ENCODE results near the gene GAL3ST2. TPM values are rescaled to one million over a fixed set of nuclear protein-coding genes. Genes with fewer than 3 reads are reported as not detected.
"Not testable (repeated sequence)": the region's sequence is repeated elsewhere in the genome, so short reads cannot be mapped to it uniquely, and the experiment has no call there.

Gene GAL3ST2
- total and polyA plus RNA-seq, 5 donors from 2014 or later: 1.1 TPM; not detected in 4

DNA sequence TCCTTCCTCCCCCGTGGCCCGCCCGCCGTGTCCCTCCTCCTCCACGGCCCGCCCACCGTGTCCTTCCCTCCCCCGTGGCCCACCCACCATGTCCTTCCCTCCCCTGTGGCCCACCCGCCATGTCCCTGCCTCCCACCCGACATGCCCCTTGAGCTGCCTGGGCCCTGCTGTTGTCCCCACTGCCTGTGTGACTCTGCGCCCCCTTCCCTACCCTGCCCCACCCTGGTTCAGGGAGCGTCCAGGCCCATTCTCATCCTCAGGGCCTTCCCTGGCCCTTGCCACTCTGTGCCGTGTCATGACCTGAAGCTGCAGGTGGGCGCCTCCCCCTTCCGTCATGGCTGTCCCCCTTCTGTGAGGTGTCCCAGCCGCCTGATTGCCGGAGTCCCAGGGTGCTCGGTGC is 21.5 kb upstream of the GAL3ST2 start:
- peaks cover 0 to under 1% of the 10 kb centered on the region in 2 experiments for H3K9me3 ChIP-seq (ENCODE audit: control insufficient read depth in 2 of 2, low read length in 2 of 2)
- DNase-seq (no peak), ATAC-seq (ENCODE audit: low read depth in 2 of 2) (no peak)
- no peaks in the 10 kb centered on the region for H3K27me3 ChIP-seq (ENCODE audit: control insufficient read depth, insufficient read depth, low read length)
- Mint-ChIP-seq H3K36me3 (peaks cover 17% of the 10 kb centered on the region), H3K27ac (no peak overlapping the region), H3K4me1 (no peaks in the 10 kb centered on the region), H3K27me3 (no peaks in the 10 kb centered on the region), H3K9me3 (no peaks in the 10 kb centered on the region), H3K4me3 (no peak overlapping the region)
- peaks cover 9% of the 10 kb centered on the region for H3K36me3 ChIP-seq (ENCODE audit: control insufficient read depth, insufficient read depth, low read length)
- H3K4me1 ChIP-seq (ENCODE audit: control insufficient read depth, insufficient read depth, low read length, poor library complexity, severe bottlenecking): no peaks in the 10 kb centered on the region
- no peak overlapping the region for H3K4me3 ChIP-seq (ENCODE audit: low read depth, low read length)
- no peak overlapping the region for H3K27ac ChIP-seq (ENCODE audit: insufficient read depth, low read length, poor library complexity, severe bottlenecking)

DNA sequence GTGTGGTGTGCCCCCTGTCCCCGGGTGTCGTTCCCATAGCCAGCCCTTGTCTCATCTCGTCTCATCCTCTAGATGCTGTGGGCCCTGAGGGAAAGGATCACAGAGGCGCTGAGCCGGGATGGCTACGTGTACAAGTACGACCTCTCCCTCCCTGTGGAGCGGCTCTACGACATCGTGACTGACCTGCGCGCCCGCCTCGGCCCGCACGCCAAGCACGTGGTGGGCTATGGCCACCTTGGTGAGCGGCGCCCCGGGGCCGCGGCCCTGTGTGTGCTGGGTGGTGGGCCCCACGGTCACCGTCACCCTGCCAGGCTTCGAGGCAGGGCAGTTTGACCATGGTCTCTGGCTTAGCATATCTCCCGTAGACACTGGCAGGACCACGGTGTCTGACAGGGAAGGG is 20.8 kb upstream of the GAL3ST2 start:
- Histone ChIP-seq H3K36me3 (ENCODE audit: control insufficient read depth, insufficient read depth, low read length) (peaks cover 9% of the 10 kb centered on the region), H3K27me3 (ENCODE audit: control insufficient read depth, insufficient read depth, low read length) (no peaks in the 10 kb centered on the region), H3K27ac (ENCODE audit: insufficient read depth, low read length, poor library complexity, severe bottlenecking) (no peak overlapping the region), H3K4me3 (ENCODE audit: low read depth, low read length) (no peak overlapping the region), H3K4me1 (ENCODE audit: control insufficient read depth, insufficient read depth, low read length, poor library complexity, severe bottlenecking) (no peaks in the 10 kb centered on the region), H3K9me3 (ENCODE audit: control insufficient read depth in 2 of 2, low read length in 2 of 2) (peaks cover 0 to 5% of the 10 kb centered on the region in 2 experiments)
- no peak overlapping the region for H3K4me3 Mint-ChIP-seq
- H3K27ac Mint-ChIP-seq: no peak overlapping the region
- H3K27me3 Mint-ChIP-seq: no peaks in the 10 kb centered on the region
- H3K9me3 Mint-ChIP-seq: peaks cover 0 to 2% (median 0%) of the 10 kb centered on the region in 7 donors
- H3K4me1 Mint-ChIP-seq: peaks cover 0 to 1% (median 0%) of the 10 kb centered on the region in 4 donors
- ATAC-seq (ENCODE audit: low read depth in 2 of 2): no peak
- peaks cover 19% of the 10 kb centered on the region for H3K36me3 Mint-ChIP-seq
- DNase-seq: no peak

DNA sequence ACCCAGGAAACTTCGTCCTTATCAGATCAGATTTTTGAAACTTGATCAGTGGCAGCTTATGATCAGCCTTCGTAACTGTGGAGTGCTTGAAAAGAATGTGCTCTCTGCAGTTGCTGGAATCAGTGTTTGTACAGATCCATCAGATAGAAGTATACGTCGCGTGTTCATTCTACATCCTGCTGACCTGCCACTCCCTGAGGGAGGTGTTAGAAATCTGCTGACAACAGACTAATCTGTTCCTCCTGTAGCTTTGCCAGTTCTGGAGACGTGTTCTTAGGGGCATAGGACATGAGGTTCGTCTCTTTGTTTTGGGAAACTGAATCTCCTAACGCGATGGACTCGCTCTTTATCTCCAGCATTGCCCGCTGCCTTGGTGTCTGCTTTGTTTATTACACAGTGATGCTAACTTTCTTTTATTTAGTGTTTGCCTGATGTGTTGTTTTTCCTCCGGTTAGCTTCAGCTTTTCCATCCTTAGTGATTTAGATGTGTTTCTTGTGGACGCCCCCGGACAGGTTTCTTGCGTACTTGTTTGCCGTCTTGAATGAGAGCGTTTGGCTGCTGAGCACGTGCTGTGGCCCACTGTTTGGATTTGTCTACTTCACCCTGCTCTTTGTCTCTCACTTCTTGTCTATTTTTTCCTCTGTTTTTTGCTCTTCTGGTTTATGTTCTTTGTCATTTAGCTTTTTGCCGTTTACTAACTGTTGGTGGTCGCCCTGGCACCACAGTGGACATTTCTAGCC is 17.4 kb upstream of the GAL3ST2 start:
- Mint-ChIP-seq H3K4me1 (peaks cover 0 to 12% (median 8%) of the 10 kb centered on the region in 4 donors), H3K9me3 (peaks cover 0 to 4% (median 0%) of the 10 kb centered on the region in 7 donors), H3K27me3 (no peaks in the 10 kb centered on the region), H3K4me3 (peak overlapping the region in 2 of 4 donors; percentile 11 to 34), H3K36me3 (peaks cover 24% of the 10 kb centered on the region), H3K27ac (no peak overlapping the region)
- Histone ChIP-seq H3K27ac (ENCODE audit: insufficient read depth, low read length, poor library complexity, severe bottlenecking) (no peak overlapping the region), H3K9me3 (ENCODE audit: control insufficient read depth in 2 of 2, low read length in 2 of 2) (peaks cover 0 to 5% of the 10 kb centered on the region in 2 experiments), H3K4me3 (ENCODE audit: low read depth, low read length) (no peak overlapping the region), H3K36me3 (ENCODE audit: control insufficient read depth, insufficient read depth, low read length) (peaks cover 12% of the 10 kb centered on the region), H3K27me3 (ENCODE audit: control insufficient read depth, insufficient read depth, low read length) (no peaks in the 10 kb centered on the region), H3K4me1 (ENCODE audit: control insufficient read depth, insufficient read depth, low read length, poor library complexity, severe bottlenecking) (no peaks in the 10 kb centered on the region)
- ATAC-seq (ENCODE audit: low read depth in 2 of 2): no peak
- no peak for DNase-seq

DNA sequence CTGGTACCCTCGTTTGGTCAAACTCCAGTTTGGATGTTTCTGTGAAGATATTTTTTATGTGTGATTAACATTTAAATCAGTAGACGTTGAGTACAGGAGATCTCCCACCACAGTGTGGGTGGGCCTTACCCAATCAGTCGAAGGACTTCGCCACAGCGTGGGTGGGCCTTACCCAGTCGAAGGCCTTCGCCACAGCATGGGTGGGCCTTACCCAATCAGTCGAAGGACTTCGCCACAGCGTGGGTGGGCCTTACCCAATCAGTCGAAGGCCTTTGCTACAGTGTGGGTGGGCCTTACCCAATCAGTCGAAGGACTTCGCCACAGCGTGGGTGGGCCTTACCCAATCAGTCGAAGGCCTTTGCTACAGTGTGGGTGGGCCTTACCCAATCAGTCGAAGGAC is 16.7 kb upstream of the GAL3ST2 start:
- H3K27ac ChIP-seq (ENCODE audit: insufficient read depth, low read length, poor library complexity, severe bottlenecking); DNase-seq; ATAC-seq (ENCODE audit: low read depth in 2 of 2); H3K4me1 ChIP-seq (ENCODE audit: control insufficient read depth, insufficient read depth, low read length, poor library complexity, severe bottlenecking); H3K27me3 ChIP-seq (ENCODE audit: control insufficient read depth, insufficient read depth, low read length); H3K9me3 Mint-ChIP-seq; H3K4me3 ChIP-seq (ENCODE audit: low read depth, low read length); H3K9me3 ChIP-seq (ENCODE audit: control insufficient read depth in 2 of 2, low read length in 2 of 2); H3K27me3 Mint-ChIP-seq: not testable (repeated sequence)
- Mint-ChIP-seq H3K4me3 (peak overlapping the region in 1 of 4 donors; percentile 34), H3K27ac (peak overlapping the region in 1 of 3 donors; percentile 61), H3K36me3 (peaks cover 22% of the 10 kb centered on the region), H3K4me1 (peaks cover 0 to 12% (median 8%) of the 10 kb centered on the region in 4 donors)
- peaks cover 12% of the 10 kb centered on the region for H3K36me3 ChIP-seq (ENCODE audit: control insufficient read depth, insufficient read depth, low read length)

DNA sequence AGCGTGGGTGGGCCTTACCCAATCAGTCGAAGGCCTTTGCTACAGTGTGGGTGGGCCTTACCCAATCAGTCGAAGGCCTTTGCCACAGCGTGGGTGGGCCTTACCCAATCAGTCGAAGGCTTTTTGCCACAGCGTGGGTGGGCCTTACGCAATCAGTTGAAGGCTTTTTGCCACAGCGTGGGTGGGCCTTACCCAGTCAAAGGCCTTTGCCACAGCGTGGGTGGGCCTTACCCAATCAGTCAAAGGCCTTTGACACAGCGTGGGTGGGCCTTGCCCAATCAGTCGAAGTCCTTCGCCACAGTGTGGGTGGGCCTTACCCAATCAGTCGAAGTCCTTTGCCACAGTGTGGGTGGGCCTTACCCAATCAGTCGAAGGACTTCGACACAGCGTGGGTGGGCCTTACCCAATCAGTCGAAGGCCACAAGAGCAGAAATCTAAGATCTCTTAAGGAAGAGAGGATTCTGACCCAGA is 16.3 kb upstream of the GAL3ST2 start:
- peaks cover 12% of the 10 kb centered on the region for H3K36me3 ChIP-seq (ENCODE audit: control insufficient read depth, insufficient read depth, low read length)
- no peak overlapping the region for H3K27ac ChIP-seq (ENCODE audit: insufficient read depth, low read length, poor library complexity, severe bottlenecking)
- Mint-ChIP-seq H3K9me3 (peaks cover 0 to 4% (median 0%) of the 10 kb centered on the region in 7 donors), H3K27ac (no peak overlapping the region), H3K4me3 (no peak overlapping the region), H3K27me3 (no peaks in the 10 kb centered on the region), H3K36me3 (peaks cover 22% of the 10 kb centered on the region), H3K4me1 (peaks cover 0 to 12% (median 8%) of the 10 kb centered on the region in 4 donors)
- DNase-seq: no peak
- ATAC-seq (ENCODE audit: low read depth in 2 of 2): no peak
- H3K9me3 ChIP-seq (ENCODE audit: control insufficient read depth in 2 of 2, low read length in 2 of 2): peaks cover 0 to 5% of the 10 kb centered on the region in 2 experiments
- H3K4me3 ChIP-seq (ENCODE audit: low read depth, low read length): no peak overlapping the region
- no peaks in the 10 kb centered on the region for H3K27me3 ChIP-seq (ENCODE audit: control insufficient read depth, insufficient read depth, low read length)
- H3K4me1 ChIP-seq (ENCODE audit: control insufficient read depth, insufficient read depth, low read length, poor library complexity, severe bottlenecking): no peaks in the 10 kb centered on the region

DNA sequence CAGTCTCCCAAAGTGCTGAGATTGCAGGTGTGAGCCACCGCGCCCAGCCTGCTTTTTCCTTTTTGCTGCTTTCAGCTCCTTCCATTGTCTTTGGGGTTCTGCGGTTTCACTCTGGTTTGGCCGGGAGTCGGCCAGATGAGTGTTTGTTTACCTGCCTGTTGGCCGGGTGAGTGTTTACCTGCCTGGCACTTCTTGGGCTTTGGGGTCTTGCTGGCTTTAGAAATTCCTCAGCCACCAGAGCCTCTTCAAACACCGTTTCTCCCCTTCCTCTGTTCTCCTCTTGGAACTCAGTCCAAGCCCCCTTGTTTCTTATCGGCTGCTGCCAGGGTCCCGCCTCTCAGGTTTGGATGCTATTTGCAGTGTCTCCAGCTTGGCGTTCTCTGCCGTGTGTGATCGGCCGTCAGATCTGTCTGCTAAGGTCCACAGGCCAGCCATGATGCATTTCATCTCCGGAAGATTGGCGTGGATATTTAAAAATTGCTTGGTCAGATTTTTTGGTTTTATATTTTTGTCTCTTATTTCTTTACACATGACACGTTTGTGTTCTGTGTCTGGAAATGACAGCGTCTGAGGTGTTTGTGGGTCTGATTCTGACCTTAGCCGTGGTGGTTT is 14.2 kb upstream of the GAL3ST2 start:
- Mint-ChIP-seq H3K36me3 (peaks cover 22% of the 10 kb centered on the region), H3K27ac (peak overlapping the region; percentile 53 to 78 (median 69)), H3K4me3 (peak overlapping the region; percentile 18 to 63 (median 45)), H3K4me1 (peaks cover 0 to 12% (median 8%) of the 10 kb centered on the region in 4 donors), H3K9me3 (peaks cover 0 to 4% (median 0%) of the 10 kb centered on the region in 7 donors), H3K27me3 (no peaks in the 10 kb centered on the region)
- Histone ChIP-seq H3K4me3 (ENCODE audit: low read depth, low read length) (no peak overlapping the region), H3K27ac (ENCODE audit: insufficient read depth, low read length, poor library complexity, severe bottlenecking) (no peak overlapping the region), H3K4me1 (ENCODE audit: control insufficient read depth, insufficient read depth, low read length, poor library complexity, severe bottlenecking) (no peaks in the 10 kb centered on the region), H3K9me3 (ENCODE audit: control insufficient read depth in 2 of 2, low read length in 2 of 2) (peaks cover 0 to 5% of the 10 kb centered on the region in 2 experiments), H3K27me3 (ENCODE audit: control insufficient read depth, insufficient read depth, low read length) (no peaks in the 10 kb centered on the region), H3K36me3 (ENCODE audit: control insufficient read depth, insufficient read depth, low read length) (peaks cover 3% of the 10 kb centered on the region)
- ATAC-seq (ENCODE audit: low read depth in 2 of 2) (peak in 1 of 2 donors; percentile 10), DNase-seq (no peak)

DNA sequence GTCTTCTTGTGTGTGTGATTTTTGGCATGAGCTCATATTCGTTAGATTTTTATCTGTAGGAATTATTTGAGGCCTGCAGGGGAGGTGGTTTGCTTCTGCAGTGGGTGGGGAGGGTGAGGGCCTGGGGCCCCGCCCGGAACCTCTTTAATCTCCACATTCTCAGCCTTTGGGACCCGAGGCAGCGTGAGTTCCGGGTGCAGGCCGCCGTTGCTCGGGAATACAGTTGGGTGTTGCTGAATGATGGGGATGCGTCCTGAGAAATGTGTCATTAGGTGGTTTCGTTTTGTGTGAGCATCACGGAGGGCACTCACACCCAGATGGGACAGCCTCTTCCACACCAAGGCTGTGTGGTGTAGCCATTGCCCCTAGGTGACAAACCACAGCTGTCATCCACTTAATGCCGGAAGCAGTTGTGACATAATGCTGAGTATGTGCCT is 13.7 kb upstream of the GAL3ST2 start:
- Mint-ChIP-seq H3K4me1 (peaks cover 0 to 12% (median 8%) of the 10 kb centered on the region in 4 donors), H3K4me3 (peak overlapping the region; percentile 18 to 63 (median 45)), H3K27me3 (no peaks in the 10 kb centered on the region), H3K27ac (peak overlapping the region; percentile 69 to 82 (median 78)), H3K36me3 (peaks cover 22% of the 10 kb centered on the region), H3K9me3 (peaks cover 0 to 4% (median 0%) of the 10 kb centered on the region in 7 donors)
- Histone ChIP-seq H3K4me3 (ENCODE audit: low read depth, low read length) (no peak overlapping the region), H3K27me3 (ENCODE audit: control insufficient read depth, insufficient read depth, low read length) (no peaks in the 10 kb centered on the region), H3K9me3 (ENCODE audit: control insufficient read depth in 2 of 2, low read length in 2 of 2) (peaks cover 0 to 5% of the 10 kb centered on the region in 2 experiments), H3K36me3 (ENCODE audit: control insufficient read depth, insufficient read depth, low read length) (peaks cover 3% of the 10 kb centered on the region), H3K27ac (ENCODE audit: insufficient read depth, low read length, poor library complexity, severe bottlenecking) (no peak overlapping the region), H3K4me1 (ENCODE audit: control insufficient read depth, insufficient read depth, low read length, poor library complexity, severe bottlenecking) (no peaks in the 10 kb centered on the region)
- ATAC-seq (ENCODE audit: low read depth in 2 of 2) (peak; percentile 50 to 62), DNase-seq (peak in 1 of 3 donors; percentile 16)
